Breast epithelium (tissue), 3 donors: ENCODE results near the gene ARID3C.

Source experiments
- CTCF ChIP-seq, 3 donors: fragments of 450-650 bp; IDR thresholded peaks; one replicate each; pipeline ENCODE4 v1.5.1; 2016 to 2017; ENCODE audit warnings: antibody characterized with exemption in 3 of 3, mild to moderate bottlenecking in 3 of 3, moderate library complexity in 3 of 3
- POLR2A ChIP-seq: fragments of 450-650 bp; IDR thresholded peaks from one replicate; pipeline ENCODE4 v1.6.1; 2016; ENCODE audit warnings: antibody characterized with exemption, mild to moderate bottlenecking, moderate library complexity

- TF ChIP-seq CTCF (IDR thresholded peaks at IDR 0.05) (no peak), POLR2A (no peak)
Observed at GRCh38 chr9:34644766-34645314, 16.0 kb upstream of the ARID3C start.
